ENCODE data around the gene PINLYP.

DNA sequence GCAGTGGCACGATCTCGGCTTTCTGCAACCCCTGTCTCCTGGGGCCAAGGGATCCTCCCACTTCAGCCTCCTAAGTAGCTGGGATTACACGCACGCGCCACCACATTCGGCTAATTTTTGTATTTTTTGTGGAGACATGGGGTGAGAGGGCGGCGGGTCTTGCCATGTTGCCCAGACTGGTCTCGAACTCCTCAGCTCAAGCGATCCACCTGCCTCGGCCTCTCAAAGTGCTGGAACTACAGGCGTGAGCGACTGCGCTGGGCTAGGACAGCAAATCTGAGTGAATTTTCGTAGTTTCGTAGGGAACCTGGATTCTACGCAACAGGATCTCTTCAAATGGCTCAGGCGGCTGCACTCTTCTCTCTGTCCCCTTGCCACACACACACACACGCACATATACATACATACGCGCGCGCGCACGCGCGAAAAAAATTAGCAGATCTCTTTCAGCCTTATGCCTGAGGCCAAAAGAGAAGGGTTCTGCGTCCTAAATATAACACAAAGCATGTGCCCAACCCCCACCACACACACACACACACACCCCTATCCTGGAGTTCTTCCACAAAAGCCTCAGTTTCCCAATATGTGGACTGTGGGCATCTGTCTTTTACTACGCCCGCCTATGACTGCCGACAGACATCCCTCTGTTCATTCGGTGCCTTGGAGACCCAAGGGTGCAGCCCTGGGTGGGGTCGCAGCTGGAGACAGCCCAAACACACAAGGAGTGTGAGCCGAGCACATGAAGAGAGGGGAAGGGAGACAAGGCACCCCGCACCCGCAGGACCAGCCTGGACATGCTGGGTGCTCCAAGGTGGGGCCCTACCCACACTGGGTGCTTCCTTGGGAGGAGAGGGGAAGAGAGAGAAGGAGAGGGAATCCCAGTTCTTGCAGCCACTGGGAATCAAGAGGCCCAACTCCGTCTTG is 616 bp downstream of the PINLYP start:
- TF ChIP-seq, protein P1, sequence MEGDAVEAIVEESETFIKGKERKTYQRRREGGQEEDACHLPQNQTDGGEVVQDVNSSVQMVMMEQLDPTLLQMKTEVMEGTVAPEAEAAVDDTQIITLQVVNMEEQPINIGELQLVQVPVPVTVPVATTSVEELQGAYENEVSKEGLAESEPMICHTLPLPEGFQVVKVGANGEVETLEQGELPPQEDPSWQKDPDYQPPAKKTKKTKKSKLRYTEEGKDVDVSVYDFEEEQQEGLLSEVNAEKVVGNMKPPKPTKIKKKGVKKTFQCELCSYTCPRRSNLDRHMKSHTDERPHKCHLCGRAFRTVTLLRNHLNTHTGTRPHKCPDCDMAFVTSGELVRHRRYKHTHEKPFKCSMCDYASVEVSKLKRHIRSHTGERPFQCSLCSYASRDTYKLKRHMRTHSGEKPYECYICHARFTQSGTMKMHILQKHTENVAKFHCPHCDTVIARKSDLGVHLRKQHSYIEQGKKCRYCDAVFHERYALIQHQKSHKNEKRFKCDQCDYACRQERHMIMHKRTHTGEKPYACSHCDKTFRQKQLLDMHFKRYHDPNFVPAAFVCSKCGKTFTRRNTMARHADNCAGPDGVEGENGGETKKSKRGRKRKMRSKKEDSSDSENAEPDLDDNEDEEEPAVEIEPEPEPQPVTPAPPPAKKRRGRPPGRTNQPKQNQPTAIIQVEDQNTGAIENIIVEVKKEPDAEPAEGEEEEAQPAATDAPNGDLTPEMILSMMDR (IDR thresholded peaks at IDR 0.05; ENCODE audit: extremely low read depth in 1 of 2, insufficient read depth in 1 of 2, low read depth in 1 of 2, low read length in 2 of 2) = no peak
- TF ChIP-seq POLR2A (IDR thresholded peaks at IDR 0.05; ENCODE audit: low read depth, low read length) (no peak), JUN (IDR thresholded peaks at IDR 0.05; ENCODE audit: borderline replicate concordance, insufficient read depth, insufficient read length, low read depth) (no peak), EZH2 (IDR thresholded peaks at IDR 0.05; ENCODE audit: borderline replicate concordance, low read depth, low read length, severe bottlenecking) (no peak), GATA2 (IDR thresholded peaks at IDR 0.05; ENCODE audit: insufficient read depth, insufficient read length, low read depth, low read length) (no peak), POLR2AphosphoS5 (IDR thresholded peaks at IDR 0.05; ENCODE audit: insufficient read depth, low read depth, low read length) (no peak), FOS (IDR thresholded peaks at IDR 0.05; ENCODE audit: borderline replicate concordance, insufficient read depth, low read length) (no peak)
- TF ChIP-seq, protein P2, sequence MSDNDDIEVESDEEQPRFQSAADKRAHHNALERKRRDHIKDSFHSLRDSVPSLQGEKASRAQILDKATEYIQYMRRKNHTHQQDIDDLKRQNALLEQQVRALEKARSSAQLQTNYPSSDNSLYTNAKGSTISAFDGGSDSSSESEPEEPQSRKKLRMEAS (IDR thresholded peaks at IDR 0.05; ENCODE audit: insufficient read depth, insufficient read length) = no peak

Data from endothelial cell of umbilical vein (primary cell).